ENCODE results near the gene TXNL4A. TPM values are rescaled to one million over a fixed set of nuclear protein-coding genes. Genes with fewer than 3 reads are reported as not detected.
A peak's percentile ranks its signal among the peaks of the same experiment; 100 is the strongest.

TXNL4A gene
- total RNA-seq, 3 donors from 2014 or later: 211 to 261 (median 247) TPM

DNA sequence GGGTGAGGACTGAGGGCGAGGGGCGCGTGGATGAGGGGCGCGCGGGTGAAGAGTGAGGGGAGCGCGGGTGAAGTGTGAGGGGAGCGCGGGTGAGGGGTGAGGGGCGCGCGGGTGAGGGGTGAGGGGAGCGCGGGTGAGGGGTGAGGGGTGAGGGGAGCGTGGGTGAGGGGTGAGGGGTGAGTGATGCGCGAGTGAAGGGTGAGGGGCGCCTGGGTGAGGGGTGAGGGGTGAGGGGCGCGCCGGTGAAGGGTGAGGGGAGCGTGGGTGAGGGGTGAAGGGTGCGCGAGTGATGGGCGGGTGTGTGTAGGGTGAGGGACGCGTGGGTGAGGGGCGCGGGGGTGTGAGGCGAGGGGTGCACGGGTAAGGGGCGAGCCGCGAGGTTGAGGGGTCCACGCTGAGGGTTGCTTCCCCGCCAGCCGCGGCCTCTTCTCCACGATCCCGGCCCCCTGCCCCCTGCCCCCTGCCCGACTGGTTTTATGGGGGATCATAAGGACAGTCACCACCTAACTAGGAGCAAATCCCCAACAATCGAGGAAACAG is 35.8 kb downstream of the TXNL4A start:
- H3K27me3 Mint-ChIP-seq (ENCODE audit: low read depth): no peaks in the 10 kb centered on the region
- no peak for ATAC-seq
- no peaks in the 10 kb centered on the region for H3K9me3 Mint-ChIP-seq
- H3K4me1 Mint-ChIP-seq (ENCODE audit: low read depth): peaks cover 27% of the 10 kb centered on the region
- H3K36me3 Mint-ChIP-seq (ENCODE audit: insufficient read depth): no peaks in the 10 kb centered on the region
- DNase-seq: no peak
- H3K4me3 Mint-ChIP-seq: peak overlapping the region; percentile 46

DNA sequence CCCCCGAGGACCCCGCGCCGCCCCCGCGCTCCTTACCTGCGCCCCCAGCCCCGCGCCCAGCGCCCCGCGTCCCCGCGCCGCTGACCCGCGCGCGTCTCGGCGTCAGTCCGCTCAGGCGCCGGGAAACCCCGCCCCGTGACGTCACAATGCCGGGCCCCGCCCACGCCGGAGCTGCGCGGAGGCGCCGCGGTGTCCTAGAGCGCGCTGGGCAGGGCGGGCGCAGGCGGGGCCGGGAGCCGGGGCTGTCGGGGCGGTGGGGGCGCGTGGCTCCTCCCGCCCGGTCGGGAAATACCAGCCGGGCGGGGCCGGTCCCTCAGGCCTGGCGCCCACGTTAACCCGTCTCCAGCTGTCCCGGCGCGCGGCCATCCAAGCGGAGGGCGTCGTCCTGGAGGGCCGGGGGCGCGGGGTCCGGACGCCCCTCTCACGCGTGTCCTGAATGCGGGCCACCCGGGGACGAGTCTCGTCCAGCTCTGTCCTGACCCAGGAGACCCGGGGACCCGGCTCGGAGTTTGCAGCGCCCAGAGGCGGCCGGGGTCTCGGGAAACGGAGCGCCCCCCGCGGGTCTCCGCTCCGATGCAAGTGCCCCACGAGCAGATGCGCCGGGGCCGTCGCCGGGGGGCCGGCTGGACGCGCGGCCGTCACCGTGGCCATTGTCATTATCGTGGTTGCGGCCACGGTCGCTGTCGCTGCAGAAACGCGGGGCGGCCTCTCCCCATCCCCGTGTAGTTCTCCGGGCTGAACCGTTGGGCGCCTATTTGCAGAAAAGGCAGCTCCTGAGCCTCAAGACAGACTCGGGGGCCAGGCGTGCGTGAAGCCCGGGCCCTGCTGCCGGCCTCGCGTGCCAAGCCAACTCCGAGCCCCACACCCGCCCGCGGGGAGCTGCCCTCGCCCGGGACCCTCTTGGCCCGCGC is 36.6 kb downstream of the TXNL4A start, which contains the start of gene SLC66A2:
SLC66A2 (minus strand) TSS at position 109 of the 911 bp plus-strand sequence. CDS start 727 bp downstream, outside the sequence.
- Mint-ChIP-seq H3K4me3 (peak within 1 kb of the TSS; percentile 81), H3K27me3 (ENCODE audit: low read depth) (no peaks in the 10 kb centered on the region), H3K9me3 (no peaks in the 10 kb centered on the region), H3K4me1 (ENCODE audit: low read depth) (peaks cover 27% of the 10 kb centered on the region), H3K36me3 (ENCODE audit: insufficient read depth) (no peaks in the 10 kb centered on the region)
- ATAC-seq: peak; percentile 87 to 91
- DNase-seq: peak; percentile 98

DNA sequence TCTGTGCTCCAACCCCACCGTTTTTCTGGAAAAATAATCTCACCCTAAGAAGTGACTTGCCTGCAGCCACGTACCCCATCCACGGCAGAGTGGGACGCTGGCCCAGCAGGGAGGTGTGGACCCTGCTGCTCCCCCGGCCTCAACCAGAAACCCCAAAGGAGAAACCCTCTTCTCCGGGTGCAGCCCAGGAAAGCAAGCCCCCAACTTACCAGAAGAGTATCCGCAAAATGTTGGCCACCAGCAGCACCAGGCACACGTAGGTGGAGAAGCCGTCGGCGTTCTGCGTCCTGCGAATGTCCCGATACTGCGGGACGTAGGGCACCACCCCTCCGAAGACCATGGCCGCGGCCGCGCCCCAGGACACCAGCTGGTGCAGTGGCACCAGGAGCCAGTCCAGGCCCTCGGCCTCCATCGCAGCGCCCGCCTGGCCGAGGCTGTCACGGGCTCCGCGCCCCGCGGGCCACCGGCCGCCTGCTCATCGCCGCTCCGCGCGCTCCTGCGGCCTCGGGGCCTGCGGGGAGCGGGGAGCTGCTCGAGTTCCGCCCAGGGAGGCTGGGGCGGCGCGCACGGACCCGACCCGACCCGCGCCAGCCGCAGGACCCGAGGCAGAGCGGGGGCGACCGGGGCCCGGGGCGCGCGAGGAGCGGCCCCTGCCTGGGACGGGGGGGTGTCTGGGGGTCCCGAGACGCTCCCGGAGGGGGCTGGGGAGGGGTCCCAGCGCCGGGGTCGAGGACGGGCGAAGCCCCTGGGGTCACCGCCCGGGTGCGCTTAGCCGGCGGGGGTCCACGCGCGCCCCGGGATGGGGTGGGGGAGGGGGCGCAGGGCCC is 37.6 kb downstream of the TXNL4A start:
- Mint-ChIP-seq H3K36me3 (ENCODE audit: insufficient read depth) (no peaks in the 10 kb centered on the region), H3K27me3 (ENCODE audit: low read depth) (no peaks in the 10 kb centered on the region), H3K4me1 (ENCODE audit: low read depth) (peaks cover 33% of the 10 kb centered on the region), H3K4me3 (peak overlapping the region; percentile 81), H3K9me3 (no peaks in the 10 kb centered on the region)
- ATAC-seq: peak; percentile 42 to 46
- no peak for DNase-seq

DNA sequence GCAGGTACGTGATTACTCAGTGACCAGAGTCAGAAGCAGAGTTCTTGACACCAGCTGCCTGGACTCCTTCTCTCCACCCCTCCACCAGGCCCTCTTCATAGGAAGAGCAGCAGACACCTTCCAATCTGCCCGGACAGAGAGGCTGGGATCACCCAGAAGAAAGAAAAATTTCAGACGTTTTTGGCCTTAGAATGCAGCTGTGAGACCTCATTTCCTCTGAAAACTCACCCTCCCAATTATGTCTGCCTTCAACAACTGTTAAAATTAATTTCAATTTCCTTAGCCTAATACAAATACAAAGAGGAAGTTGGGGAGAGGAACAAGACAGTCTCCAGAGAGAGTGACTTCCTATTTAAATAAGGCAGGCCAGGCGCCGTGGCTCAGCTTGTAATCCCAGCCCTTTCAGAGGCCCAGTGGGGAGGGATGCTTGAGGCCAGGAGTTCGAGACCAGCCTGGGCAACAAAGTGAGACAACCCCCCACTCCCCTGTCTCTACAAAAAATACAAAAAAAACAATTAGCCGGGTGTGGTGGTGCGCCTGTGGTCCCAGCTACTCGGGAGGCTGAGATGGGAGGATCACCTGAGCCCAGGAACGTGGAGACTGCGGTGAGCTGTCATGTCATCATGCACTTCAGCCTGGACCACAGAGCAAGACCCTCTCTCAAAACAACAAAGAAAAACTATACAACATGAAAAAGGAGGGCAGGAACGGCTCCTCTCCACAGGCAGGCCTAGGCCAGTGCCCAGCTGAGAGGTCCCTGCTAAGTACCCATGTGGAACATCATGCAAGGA is 38.5 kb downstream of the TXNL4A start:
- DNase-seq: no peak
- ATAC-seq: no peak

DNA sequence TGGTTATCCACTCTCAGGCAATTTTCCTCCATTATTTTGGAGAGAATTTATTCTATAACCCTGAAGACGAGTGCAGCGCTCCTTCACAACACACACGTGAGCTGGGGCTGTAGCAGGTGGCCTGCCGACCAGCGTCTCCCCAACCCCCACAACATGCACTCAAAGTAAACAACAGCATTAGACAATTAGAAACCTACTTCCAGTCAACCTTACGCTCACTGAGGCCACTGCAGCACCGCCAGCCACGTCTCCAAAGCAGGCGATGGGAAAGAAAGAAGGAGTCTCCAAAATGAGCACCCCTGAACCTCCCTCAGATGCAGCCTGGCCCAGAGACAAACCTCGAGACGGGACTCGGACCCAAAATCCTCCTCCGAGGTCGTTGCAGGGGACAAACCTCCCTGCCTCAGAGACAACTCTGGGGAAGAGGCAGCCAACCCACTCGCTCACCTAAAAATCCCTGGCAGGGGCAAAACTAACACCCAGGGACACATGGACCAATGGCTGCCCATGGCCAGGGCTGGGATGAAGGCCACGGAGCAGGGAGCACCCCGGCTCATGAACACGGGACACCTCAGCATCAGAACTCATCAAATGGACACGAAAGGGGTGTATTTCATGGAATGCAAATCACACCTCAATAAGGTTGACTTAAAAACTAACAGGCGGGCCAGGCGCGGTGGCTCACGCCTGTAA is 39.5 kb downstream of the TXNL4A start:
- Mint-ChIP-seq H3K4me3 (peak overlapping the region; percentile 81), H3K4me1 (ENCODE audit: low read depth) (peaks cover 46% of the 10 kb centered on the region), H3K36me3 (ENCODE audit: insufficient read depth) (no peaks in the 10 kb centered on the region), H3K27me3 (ENCODE audit: low read depth) (no peaks in the 10 kb centered on the region), H3K9me3 (no peaks in the 10 kb centered on the region)
- no peak for DNase-seq
- ATAC-seq: no peak

More for the DNA sequence above, 38.5 kb downstream of the TXNL4A start:
- H3K27me3 Mint-ChIP-seq (ENCODE audit: low read depth): no peaks in the 10 kb centered on the region
- H3K4me3 Mint-ChIP-seq: peak overlapping the region; percentile 81
- peaks cover 37% of the 10 kb centered on the region for H3K4me1 Mint-ChIP-seq (ENCODE audit: low read depth)
- H3K36me3 Mint-ChIP-seq (ENCODE audit: insufficient read depth): no peaks in the 10 kb centered on the region
- H3K9me3 Mint-ChIP-seq: no peaks in the 10 kb centered on the region

DNA sequence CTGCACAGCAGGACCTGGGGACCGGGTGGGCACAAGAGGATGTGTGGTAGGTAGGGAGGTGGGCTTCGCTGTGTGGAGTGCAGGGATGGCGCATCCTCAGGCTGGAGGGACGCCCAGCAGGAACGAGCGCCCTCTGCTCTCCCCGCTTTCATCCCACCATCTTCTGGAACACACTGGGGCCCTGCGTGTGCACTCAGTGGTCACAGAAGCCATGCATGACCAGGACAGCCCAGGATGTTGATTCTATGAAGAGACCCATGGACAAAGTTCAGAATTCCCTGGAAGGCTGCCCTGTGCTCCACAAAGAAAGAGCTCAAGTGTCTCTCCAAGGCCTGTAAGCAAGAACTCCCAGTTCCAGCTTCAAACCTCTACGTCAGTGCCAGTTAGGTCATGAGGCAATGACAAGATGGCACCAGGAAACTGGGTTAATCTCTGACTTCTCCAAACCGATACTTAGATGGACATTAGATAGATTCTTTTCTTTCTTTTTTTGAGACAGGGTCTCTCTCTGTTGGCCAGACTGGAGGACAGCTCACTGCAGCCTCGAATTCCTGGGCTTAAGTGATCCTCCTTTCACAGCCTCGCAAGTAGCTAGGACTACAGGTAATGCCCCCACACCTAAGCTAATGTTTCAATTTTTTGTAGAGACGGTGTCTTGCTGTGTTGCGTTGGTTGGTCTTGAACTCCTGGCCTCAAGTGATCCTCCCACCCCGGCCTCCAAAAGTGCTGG is 40.3 kb downstream of the TXNL4A start:
- no peaks in the 10 kb centered on the region for H3K36me3 Mint-ChIP-seq (ENCODE audit: insufficient read depth)
- H3K27me3 Mint-ChIP-seq (ENCODE audit: low read depth): no peaks in the 10 kb centered on the region
- ATAC-seq (no peak), DNase-seq (no peak)
- peaks cover 48% of the 10 kb centered on the region for H3K4me1 Mint-ChIP-seq (ENCODE audit: low read depth)
- H3K4me3 Mint-ChIP-seq: no peak overlapping the region
- no peaks in the 10 kb centered on the region for H3K9me3 Mint-ChIP-seq

DNA sequence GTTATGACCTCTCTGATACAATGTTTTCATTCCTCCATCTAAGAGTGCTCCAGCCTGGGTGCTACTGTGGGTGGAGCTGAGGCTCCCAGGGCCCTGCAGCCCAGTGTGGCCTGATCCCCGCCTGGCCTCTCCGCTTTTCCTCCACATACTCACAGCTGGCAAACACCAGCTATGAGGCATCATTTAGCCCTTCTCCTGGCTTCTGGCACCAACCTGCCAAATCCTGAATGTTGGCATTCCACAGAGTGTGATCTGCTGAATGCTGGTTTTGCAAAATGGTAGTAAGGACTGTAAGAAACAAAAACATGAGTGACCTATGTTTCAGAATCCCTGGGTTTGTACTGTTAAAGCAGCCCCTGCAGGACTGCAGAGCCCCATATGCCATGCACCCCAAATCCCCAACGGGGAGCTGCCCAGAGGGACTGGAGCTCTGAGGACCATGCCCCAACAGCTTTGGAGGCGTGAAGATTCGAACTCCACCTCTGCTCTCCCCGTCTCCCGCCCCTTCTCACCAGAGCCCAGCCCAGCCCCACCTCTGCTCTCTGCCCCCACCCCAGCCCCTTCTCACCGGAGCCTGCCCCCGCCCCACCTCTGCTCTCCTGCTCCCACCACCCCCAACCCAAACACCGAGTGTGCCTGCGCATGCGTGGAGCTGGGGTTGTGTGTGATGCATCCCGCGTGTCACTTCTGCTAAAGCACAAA is 41.2 kb downstream of the TXNL4A start:
- Mint-ChIP-seq H3K36me3 (ENCODE audit: insufficient read depth) (peaks cover 7% of the 10 kb centered on the region), H3K9me3 (no peaks in the 10 kb centered on the region), H3K27me3 (ENCODE audit: low read depth) (no peaks in the 10 kb centered on the region), H3K4me1 (ENCODE audit: low read depth) (peaks cover 51% of the 10 kb centered on the region), H3K4me3 (no peak overlapping the region)
- ATAC-seq (no peak), DNase-seq (no peak)

DNA sequence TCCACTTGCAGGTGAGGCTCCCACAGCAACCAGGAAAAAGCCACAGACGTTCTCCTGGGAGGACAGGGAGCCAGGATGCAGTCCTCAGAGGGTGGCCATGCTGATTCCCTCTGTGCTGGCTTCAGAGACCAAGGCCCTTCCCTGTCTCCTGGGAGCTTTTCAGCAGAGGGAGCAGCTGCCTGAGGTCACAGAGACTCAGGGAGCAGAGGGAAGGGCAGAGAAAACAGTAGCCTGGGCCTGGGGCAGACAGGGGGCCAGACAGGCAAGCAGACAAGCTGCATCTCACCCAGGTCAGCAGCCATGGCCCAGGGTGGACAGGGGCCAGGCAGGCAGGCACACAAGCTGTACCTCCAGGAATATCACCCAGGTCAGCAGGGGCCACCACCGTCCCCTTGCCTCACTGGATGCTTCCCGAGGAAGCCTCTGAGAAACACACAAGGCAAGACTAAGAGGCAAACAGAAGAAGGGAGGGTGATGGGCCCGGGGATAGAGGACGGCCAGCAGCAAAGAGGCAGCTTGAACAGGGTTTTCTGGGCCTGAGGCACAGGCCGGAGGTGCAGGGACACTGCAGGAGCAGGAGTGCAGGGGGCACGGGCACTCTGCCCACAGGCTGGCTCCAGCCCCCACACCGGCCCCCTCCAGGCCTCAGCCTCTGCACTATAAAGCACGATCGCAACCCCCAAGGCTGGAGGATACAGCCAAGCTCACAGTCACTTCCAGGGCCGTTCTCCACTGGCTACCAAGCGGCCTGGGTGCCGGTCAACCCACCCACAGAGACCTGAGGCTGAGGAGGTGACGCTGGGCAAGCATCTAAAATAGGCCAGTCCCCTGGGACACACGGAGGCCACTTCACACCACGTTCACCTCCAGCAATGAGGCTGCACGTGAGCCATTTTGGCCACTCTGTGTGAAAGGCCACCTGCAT is 43.0 kb downstream of the TXNL4A start:
- Mint-ChIP-seq H3K27me3 (ENCODE audit: low read depth) (no peaks in the 10 kb centered on the region), H3K4me3 (no peak overlapping the region), H3K4me1 (ENCODE audit: low read depth) (peaks cover 49% of the 10 kb centered on the region), H3K36me3 (ENCODE audit: insufficient read depth) (peaks cover 14% of the 10 kb centered on the region), H3K9me3 (no peaks in the 10 kb centered on the region)
- ATAC-seq: no peak
- no peak for DNase-seq

DNA sequence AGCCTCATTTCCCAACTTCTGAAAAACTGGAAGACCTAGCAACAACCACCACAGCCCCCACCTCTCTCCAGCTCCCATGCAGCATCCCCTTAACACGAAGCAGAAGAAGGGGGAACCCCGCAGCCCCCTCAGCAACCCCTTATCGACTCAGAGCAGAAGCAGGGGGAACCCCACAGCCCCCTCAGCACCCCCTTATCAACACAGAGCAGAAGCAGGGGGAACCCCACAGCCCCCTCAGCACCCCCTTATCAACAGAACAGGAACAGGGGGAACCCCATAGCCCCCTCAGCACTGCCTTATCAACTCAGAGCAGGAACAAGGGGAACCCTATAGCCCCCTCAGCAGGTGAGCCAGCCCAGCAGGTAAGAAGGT is 43.6 kb downstream of the TXNL4A start:
- no peaks in the 10 kb centered on the region for H3K9me3 Mint-ChIP-seq
- no peak overlapping the region for H3K4me3 Mint-ChIP-seq
- H3K4me1 Mint-ChIP-seq (ENCODE audit: low read depth): peaks cover 42% of the 10 kb centered on the region
- no peaks in the 10 kb centered on the region for H3K27me3 Mint-ChIP-seq (ENCODE audit: low read depth)
- DNase-seq (no peak), ATAC-seq (peak; percentile 23 to 38)
- H3K36me3 Mint-ChIP-seq (ENCODE audit: insufficient read depth): peaks cover 17% of the 10 kb centered on the region

DNA sequence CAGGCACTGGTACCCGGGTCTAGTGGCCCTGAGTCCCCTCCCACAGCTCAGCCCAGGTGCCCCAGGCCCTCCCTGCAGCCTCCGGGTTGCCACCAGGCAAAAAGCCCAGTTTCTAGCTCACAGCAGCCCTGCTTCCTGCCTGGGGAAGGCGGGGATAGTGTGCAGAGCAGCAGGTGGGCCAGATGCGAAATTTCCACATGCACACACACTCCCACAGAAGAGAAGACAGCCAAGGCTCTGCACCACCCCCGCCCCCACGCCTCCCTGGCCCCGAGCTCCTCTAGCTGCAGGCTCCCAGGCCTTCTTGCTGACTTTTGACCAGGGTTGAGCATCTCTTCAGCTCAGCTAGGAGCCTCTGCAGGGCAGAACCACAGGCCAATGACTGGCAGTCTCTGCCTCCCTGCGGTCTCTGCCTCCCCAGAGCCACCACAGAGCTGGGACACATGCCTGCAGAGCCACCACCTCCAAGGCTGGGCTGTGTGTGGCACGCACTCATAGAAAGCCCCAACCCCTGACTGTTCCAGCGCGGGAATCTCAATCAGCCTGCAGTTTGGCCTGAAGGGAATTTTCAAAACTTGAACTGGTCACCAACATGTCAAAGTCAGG is 44.1 kb downstream of the TXNL4A start:
- H3K4me3 Mint-ChIP-seq: no peak overlapping the region

DNA sequence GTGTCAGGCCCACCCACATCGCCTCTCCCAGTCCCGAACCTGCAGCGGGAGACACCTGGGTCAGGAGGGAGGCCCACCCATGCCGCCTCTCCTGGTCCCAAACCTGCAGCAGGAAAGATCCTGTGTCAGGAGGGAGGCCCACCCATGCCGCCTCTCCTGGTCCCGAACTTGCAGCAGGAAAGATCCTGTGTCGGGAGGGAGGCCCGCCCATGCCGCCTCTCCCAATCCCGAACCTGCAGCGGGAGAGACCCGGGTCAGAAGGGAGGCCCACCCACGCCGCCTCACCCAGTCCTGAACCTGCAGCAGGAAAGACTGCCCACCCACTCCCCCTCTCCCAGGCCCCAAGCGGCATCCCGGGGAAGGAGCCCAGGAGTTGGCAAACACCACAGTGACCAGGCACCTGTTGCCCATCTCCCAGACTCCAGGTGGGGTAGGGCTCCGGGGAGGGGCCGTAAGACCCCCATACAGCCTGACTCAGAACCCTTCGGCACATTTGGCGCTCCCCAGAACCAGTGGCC is 44.7 kb downstream of the TXNL4A start:
- H3K27me3 Mint-ChIP-seq (ENCODE audit: low read depth): no peaks in the 10 kb centered on the region
- no peak overlapping the region for H3K4me3 Mint-ChIP-seq
- peaks cover 33% of the 10 kb centered on the region for H3K4me1 Mint-ChIP-seq (ENCODE audit: low read depth)
- no peak for DNase-seq
- H3K9me3 Mint-ChIP-seq: no peaks in the 10 kb centered on the region
- peaks cover 27% of the 10 kb centered on the region for H3K36me3 Mint-ChIP-seq (ENCODE audit: insufficient read depth)
- ATAC-seq: no peak

More for the DNA sequence above, 44.1 kb downstream of the TXNL4A start:
- H3K36me3 Mint-ChIP-seq (ENCODE audit: insufficient read depth): peaks cover 22% of the 10 kb centered on the region
- DNase-seq: no peak
- H3K27me3 Mint-ChIP-seq (ENCODE audit: low read depth): no peaks in the 10 kb centered on the region
- peak; percentile 76 to 82 for ATAC-seq
- H3K4me1 Mint-ChIP-seq (ENCODE audit: low read depth): peaks cover 38% of the 10 kb centered on the region
- H3K9me3 Mint-ChIP-seq: no peaks in the 10 kb centered on the region

All from activated T-cell treated with anti-CD3 and anti-CD28 coated beads, Interleukin-2, amount 50 U/mL, for 4 hours (primary cell).